DND-41 (cell line): ENCODE measurements around the gene CDAN1.

Source experiments
- CTCF ChIP-seq: IDR thresholded peaks from 2 replicates; pipeline ENCODE4 v1.5.1; 2012; ENCODE audit warnings: borderline replicate concordance, low read length, moderate library complexity, mild to moderate bottlenecking; ENCODE audit not compliant: poor library complexity, severe bottlenecking; ENCODE audit errors: extremely low read depth
- EZH2 ChIP-seq: IDR thresholded peaks from 3 replicates; pipeline ENCODE4 v1.6.1; 2012; ENCODE audit warnings: borderline replicate concordance, low read depth, mild to moderate bottlenecking, moderate library complexity, low read length, inconsistent platforms; ENCODE audit not compliant: severe bottlenecking

- no peak for TF ChIP-seq CTCF
- no peak for TF ChIP-seq EZH2
These were observed 801 bp upstream of the CDAN1 start for GRCh38 chr15:42737529-42738328.
